H1 (cell line): Measurements from ENCODE around the gene FABP7.

Source experiments
- CTCF ChIP-seq, 3 experiments: IDR thresholded peaks; 1 replicate in 2 of 3; 2 replicates in 1 of 3; pipeline versions ENCODE4 v1.5.1 to v1.6.1; 2011; ENCODE audit warnings: low read length in 3 of 3, mild to moderate bottlenecking in 3 of 3, inconsistent platforms in 2 of 3, low read depth in 1 of 3, moderate library complexity in 1 of 3; ENCODE audit not compliant: insufficient read depth in 1 of 3; ENCODE audit errors: control extremely low read depth in 1 of 3
- RAD21 ChIP-seq, 2 experiments: IDR thresholded peaks in 1 of 2; conservative IDR thresholded peaks in 1 of 2; 2 replicates each; pipeline ENCODE4 v1.6.1; 2011; ENCODE audit warnings: low read depth in 2 of 2, low read length in 2 of 2, improper control_type of control experiment in 1 of 2, inconsistent platforms in 1 of 2, mild to moderate bottlenecking in 1 of 2, moderate library complexity in 1 of 2
- ZNF274 ChIP-seq: IDR thresholded peaks from 2 replicates; pipeline ENCODE4 v1.7.0; 2012; ENCODE audit warnings: low read length, borderline replicate concordance; ENCODE audit errors: extremely low read depth

DNA sequence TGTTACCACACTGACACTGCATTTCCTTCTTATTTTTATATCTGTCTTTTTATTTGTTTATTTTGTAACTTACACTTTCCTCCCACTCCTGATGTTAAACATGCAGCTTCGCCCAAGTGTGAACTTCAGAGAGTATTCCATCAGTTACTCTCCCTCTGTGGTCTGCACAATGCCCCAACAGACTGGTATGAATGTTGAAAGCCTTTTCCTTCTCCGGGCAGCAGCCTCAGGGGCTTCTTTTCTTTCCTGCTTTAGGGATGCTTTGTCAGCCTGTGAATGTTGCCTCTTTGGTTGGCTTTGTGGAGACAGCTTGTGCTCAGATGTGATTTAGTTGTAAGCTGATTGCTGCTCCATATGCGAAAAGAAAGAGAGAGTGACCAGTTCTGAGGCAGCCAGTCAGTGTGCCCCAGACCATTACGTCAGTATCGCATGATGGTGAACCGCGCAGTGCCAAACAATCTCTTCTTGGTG lies 53.5 kb downstream of the FABP7 start:
- TF ChIP-seq CTCF (IDR thresholded peaks at IDR 0.05; ENCODE audit: control extremely low read depth in 1 of 3, insufficient read depth in 1 of 3, low read depth in 1 of 3, low read length in 3 of 3) (no peak), RAD21 (IDR thresholded peaks at IDR 0.05 in 1 of 2, conservative IDR thresholded peaks at IDR 0.05 in 1 of 2; ENCODE audit: low read depth in 2 of 2, low read length in 2 of 2) (no peak), ZNF274 (no peak)
